Suprapubic skin (tissue), 3 donors: ENCODE data around the gene C6orf47.

ENCODE experiments used
- CTCF ChIP-seq, 2 donors: fragments of 200-600 bp in 1 of 2; fragments of 450-650 bp in 1 of 2; sonication (generic) in 1 of 2; IDR thresholded peaks; one replicate each; pipeline ENCODE4 v1.5.1; 2016 to 2019; ENCODE audit warnings: antibody characterized with exemption in 2 of 2, mild to moderate bottlenecking in 1 of 2, moderate library complexity in 1 of 2
- EP300 ChIP-seq: sonication (generic); formaldehyde crosslinking; IDR thresholded peaks from one replicate; pipeline ENCODE4 v1.6.1; 2017; ENCODE audit warnings: antibody characterized with exemption

- TF ChIP-seq CTCF (IDR thresholded peaks at IDR 0.05): no peak
- TF ChIP-seq EP300: no peak
Observed at GRCh38 chr6:31621320-31621939, 39.1 kb downstream of the C6orf47 start.
